AG04450 (cell line): Measurements from ENCODE around the gene SP7. TPM values are rescaled to one million over a fixed set of nuclear protein-coding genes. Genes with fewer than 3 reads are reported as not detected.

Experiments used
- CTCF ChIA-PET: fragments of 300-600, 350-600 bp; formaldehyde crosslinking; extraction: SDS; loops from one replicate; lab custom pipeline; 2022; ENCODE audit warnings: antibody characterized with exemption, inconsistent platforms; lab: Charles Lee
- POLR2A ChIA-PET: fragments of 350-600 bp; formaldehyde crosslinking; extraction: SDS; loops from one replicate; lab custom pipeline; 2021; ENCODE audit warnings: antibody characterized with exemption, inconsistent platforms; lab: Yijun Ruan, JAX
- DNase-seq: peaks from one replicate; pipeline ENCODE4 v3.0.0-alpha.2; 2011; ENCODE audit warnings: low read depth, low spot score
- H3K27ac ChIP-seq: one replicate; pipeline ENCODE4 v1.5.1; 2012; ENCODE audit warnings: low read depth, low read length, control low read depth
- H3K27me3 ChIP-seq: one replicate; pipeline ENCODE4 v1.6.0; 2012; ENCODE audit warnings: low read length; ENCODE audit not compliant: control insufficient read depth, insufficient read depth
- H3K4me3 ChIP-seq: 2 replicates; pipeline ENCODE4 v1.5.1; 2011; ENCODE audit warnings: mild to moderate bottlenecking, low read depth, low read length, control low read depth
- H3K9me3 ChIP-seq: 2 replicates; pipeline ENCODE4 v1.5.1; 2012; ENCODE audit warnings: low read length; ENCODE audit not compliant: control insufficient read depth, insufficient read depth
- polyA plus RNA-seq: library from polyadenylated mRNA; depleted of rRNA; stranded (reverse); fragments of >200 nt; gene quantifications from 2 replicates; pipeline ENCODE4 v1.2.3, GENCODE V29; 2011
- TF ChIP-seq, protein P1 (sequence below): IDR thresholded peaks from 2 replicates; pipeline ENCODE4 v1.5.1; 2011; ENCODE audit warnings: low read depth, low read length, control low read depth, inconsistent platforms

Gene SP7
- polyA plus RNA-seq, 1 experiment: not detected

DNA sequence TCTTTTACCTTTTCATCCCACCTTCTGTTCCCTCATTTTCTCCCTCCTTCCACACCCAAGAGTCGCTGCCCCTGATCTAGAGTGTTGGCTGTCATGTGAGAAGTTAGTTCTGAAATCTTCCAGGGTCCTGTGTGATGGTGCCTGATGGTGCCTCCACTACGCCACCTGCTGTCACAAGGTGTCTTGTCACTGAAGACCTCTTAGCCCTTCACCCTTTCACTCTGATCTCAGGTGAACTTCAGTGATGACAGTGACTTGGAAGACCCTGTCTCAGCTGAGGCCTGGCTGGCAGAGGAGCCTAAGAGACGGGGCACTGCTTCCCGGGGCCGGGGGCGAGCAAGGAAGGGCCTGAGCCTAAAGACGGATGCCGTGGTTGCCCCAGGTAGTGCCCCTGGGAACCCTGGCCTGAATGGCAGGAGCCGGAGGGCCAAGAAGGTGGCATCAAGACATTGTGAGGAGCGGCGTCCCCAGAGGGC lies 48.4 kb downstream of the SP7 start:
- H3K9me3 ChIP-seq: no peaks in the 10 kb centered on the region
- no peak for DNase-seq
- no peaks in the 10 kb centered on the region for H3K27me3 ChIP-seq
- H3K4me3 ChIP-seq: no peak overlapping the region
- TF ChIP-seq, protein P1, sequence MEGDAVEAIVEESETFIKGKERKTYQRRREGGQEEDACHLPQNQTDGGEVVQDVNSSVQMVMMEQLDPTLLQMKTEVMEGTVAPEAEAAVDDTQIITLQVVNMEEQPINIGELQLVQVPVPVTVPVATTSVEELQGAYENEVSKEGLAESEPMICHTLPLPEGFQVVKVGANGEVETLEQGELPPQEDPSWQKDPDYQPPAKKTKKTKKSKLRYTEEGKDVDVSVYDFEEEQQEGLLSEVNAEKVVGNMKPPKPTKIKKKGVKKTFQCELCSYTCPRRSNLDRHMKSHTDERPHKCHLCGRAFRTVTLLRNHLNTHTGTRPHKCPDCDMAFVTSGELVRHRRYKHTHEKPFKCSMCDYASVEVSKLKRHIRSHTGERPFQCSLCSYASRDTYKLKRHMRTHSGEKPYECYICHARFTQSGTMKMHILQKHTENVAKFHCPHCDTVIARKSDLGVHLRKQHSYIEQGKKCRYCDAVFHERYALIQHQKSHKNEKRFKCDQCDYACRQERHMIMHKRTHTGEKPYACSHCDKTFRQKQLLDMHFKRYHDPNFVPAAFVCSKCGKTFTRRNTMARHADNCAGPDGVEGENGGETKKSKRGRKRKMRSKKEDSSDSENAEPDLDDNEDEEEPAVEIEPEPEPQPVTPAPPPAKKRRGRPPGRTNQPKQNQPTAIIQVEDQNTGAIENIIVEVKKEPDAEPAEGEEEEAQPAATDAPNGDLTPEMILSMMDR: peak; percentile 65
- CTCF ChIA-PET: interaction anchor here (0.6 to 16.4 kb wide), 11 partner anchors 8 to 215 kb away, joined by 3 to 183 read pairs (median 6); partner anchors contain the start of gene AAAS
- H3K27ac ChIP-seq: no peak overlapping the region
- POLR2A ChIA-PET: interaction anchor here (1.2 kb wide), 1 partner anchor 10 kb away, joined by 5 read pairs; no protein-coding TSS in a partner anchor

DNA sequence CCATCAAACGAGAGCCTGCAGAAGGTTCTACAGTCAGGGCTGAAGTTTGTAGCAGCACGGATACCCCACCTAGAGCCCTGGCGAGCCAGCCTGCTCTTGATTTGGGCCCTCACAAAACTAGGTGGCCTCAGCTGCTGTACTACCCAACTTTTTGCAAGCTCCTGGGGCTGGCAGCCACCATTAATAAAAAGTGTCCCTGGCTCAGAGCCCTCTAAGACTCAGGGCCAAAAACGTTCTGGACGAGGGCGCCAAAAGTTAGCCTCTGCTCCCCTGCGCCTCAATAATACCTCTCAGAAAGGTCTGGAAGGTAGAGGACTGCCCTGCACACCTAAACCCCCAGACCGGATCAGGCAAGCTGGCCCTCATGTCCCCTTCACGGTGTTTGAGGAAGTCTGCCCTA lies 49.7 kb downstream of the SP7 start:
- H3K27me3 ChIP-seq: no peaks in the 10 kb centered on the region
- H3K9me3 ChIP-seq: no peaks in the 10 kb centered on the region
- ChIA-PET POLR2A (interaction anchor here (1.2 kb wide), 1 partner anchor 12 kb away, joined by 5 read pairs; no protein-coding TSS in a partner anchor), CTCF (interaction anchor here (2.1 to 16.4 kb wide), 3 partner anchors 69 to 126 kb away, joined by 8 to 183 read pairs (median 10); no protein-coding TSS in a partner anchor)
- no peak for DNase-seq
- no peak overlapping the region for H3K4me3 ChIP-seq
- TF ChIP-seq, protein P1: no peak
- no peak overlapping the region for H3K27ac ChIP-seq

DNA sequence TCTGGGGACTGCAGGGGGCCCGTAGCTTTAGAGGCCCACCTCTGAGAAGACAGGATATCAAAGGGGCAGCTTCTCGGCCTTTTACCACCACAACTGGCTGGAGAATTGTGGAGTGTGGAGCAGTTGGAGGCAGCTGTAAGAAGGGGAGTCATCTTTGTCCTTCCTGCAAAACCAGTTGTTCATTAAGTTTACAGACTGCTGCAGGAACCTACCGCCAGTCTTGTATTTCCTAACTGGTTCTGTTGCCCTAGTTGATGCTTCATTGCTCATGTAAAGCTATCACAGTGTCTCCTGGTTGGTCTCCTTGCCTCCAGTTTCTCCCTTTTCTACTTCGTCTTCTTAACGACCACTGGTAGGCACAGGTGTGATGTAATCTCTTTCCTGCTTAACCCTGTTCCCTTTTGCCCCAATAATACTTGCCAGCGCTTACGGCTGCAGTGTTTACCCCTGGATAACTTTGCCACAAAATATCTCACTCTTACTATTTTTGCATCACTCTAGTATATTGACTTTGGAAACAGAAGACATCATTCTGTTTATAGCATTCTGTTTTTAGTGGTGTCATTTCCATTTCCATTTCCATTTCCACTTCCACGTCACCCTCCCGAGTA lies 56.2 kb downstream of the SP7 start:
- ChIA-PET POLR2A (no interaction called here), CTCF (no interaction called here)
- no peaks in the 10 kb centered on the region for H3K9me3 ChIP-seq
- TF ChIP-seq, protein P1: no peak
- no peak for DNase-seq
- no peaks in the 10 kb centered on the region for H3K27me3 ChIP-seq
- no peak overlapping the region for H3K4me3 ChIP-seq
- H3K27ac ChIP-seq: no peak overlapping the region

DNA sequence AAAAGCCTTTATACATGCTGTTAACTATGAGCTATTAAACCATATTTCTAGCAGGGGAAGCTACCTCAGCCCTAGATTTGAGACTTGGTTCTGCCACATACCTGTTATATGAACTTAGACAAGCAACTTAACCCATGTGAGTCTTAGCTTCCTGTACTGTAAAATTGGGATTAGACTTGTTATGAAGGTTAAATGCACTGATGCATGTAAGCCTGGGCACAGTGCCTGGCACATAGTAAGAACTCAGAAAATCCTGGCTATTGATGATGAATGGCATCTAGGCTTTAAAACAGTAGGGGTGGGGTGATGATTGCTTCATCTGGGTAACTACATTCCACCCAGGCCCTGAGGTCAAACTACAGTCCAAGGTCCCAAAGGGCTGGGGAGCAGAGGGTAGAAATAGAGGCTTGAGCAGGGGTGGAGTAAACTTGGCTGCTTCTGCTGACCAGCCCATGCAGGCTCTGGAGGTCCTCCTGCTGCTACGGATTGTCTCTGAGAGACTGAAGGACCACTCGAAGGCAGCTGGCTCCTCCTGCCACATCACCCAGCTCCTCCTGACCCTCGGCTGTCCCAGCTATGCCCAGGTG lies 56.8 kb downstream of the SP7 start:
- Histone ChIP-seq H3K27me3 (no peaks in the 10 kb centered on the region), H3K27ac (no peak overlapping the region), H3K4me3 (no peak overlapping the region), H3K9me3 (no peaks in the 10 kb centered on the region)
- TF ChIP-seq, protein P1: no peak
- no peak for DNase-seq
- CTCF ChIA-PET: interaction anchor here (0.6 kb wide), 1 partner anchor 8 kb away, joined by 3 read pairs; no protein-coding TSS in a partner anchor
- POLR2A ChIA-PET: no interaction called here

DNA sequence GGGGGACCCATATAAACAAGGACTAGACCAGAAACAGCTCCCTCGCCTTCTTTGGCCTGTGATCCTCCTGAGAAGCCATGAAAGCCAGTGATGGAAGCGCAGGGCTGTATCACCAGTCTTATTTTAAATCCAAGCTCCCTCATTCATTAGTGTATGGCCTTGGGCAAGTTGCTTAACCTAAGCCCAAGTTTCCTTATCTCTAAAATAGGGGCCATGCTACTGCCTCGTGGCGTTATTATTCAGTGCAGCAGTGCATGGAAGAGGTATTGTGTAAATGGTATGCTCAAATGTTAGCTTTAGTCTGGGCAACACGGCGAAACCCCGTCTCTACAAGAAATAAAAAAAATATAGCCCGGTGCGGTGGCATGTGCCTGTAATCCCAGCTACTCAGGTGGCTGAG lies 58.2 kb downstream of the SP7 start:
- ChIA-PET CTCF (interaction anchor here (1.6 to 1.9 kb wide), 2 partner anchors 64 to 65 kb away, joined by 4 to 6 read pairs; no protein-coding TSS in a partner anchor), POLR2A (interaction anchor here (0.9 to 1.1 kb wide), 2 partner anchors 20 to 64 kb away, joined by 3 read pairs; no protein-coding TSS in a partner anchor)
- DNase-seq: no peak
- TF ChIP-seq, protein P1: no peak
- Histone ChIP-seq H3K27ac (no peak overlapping the region), H3K9me3 (no peaks in the 10 kb centered on the region), H3K27me3 (no peaks in the 10 kb centered on the region), H3K4me3 (no peak overlapping the region)
